Naive thymus-derived CD8-positive, alpha-beta T cell (primary cell): ENCODE data around the gene ATOH7. TPM values are rescaled to one million over a fixed set of nuclear protein-coding genes. Genes with fewer than 3 reads are reported as not detected.
"Not testable (repeated sequence)": the region's sequence is repeated elsewhere in the genome, so short reads cannot be mapped to it uniquely, and the experiment has no call there.

Experiments used
- ATAC-seq, 2 donors: fragments of 150-1000 bp; cut with Tn5 transposase in 1 of 2; sonication (Bioruptor Pico), chemical (Tn5 transposase) in 1 of 2; 1 replicate in 1 of 2; 2 replicates in 1 of 2; pipeline ENCODE4 v1.10.0; 2021; ENCODE audit warnings: mild to moderate bottlenecking in 2 of 2, moderate library complexity in 2 of 2
- POLR2A ChIA-PET: fragments of 350-600 bp; sonication (Branson Sonifier 250); formaldehyde crosslinking; loops from one replicate; lab custom pipeline; 2021; ENCODE audit warnings: antibody characterized with exemption; lab: Charles Lee
- DNase-seq, 10 donors: peaks; one replicate each; pipeline versions ENCODE4 v3.0.0 to v3.0.0-alpha.2; 2020 to 2022
- H3K27ac Mint-ChIP-seq, 10 donors: one replicate each; pipeline ENCODE4 v1.8.0; 2020 to 2022; ENCODE audit warnings: mild to moderate bottlenecking in 10 of 10, mixed read lengths in 10 of 10, moderate library complexity in 4 of 10, inconsistent platforms in 1 of 10
- H3K27me3 Mint-ChIP-seq, 5 donors: one replicate each; pipeline ENCODE4 v1.8.0; 2021 to 2022; ENCODE audit warnings: mixed read lengths in 5 of 5
- H3K36me3 Mint-ChIP-seq, 3 donors: one replicate each; pipeline ENCODE4 v1.8.0; 2020 to 2022; ENCODE audit warnings: mixed read lengths in 3 of 3, mild to moderate bottlenecking in 2 of 3, inconsistent platforms in 1 of 3
- H3K4me1 Mint-ChIP-seq, 4 donors: one replicate each; pipeline ENCODE4 v1.8.0; 2021 to 2022; ENCODE audit warnings: mixed read lengths in 4 of 4
- H3K4me3 Mint-ChIP-seq, 10 donors: one replicate each; pipeline ENCODE4 v1.8.0; 2020 to 2022; ENCODE audit warnings: mild to moderate bottlenecking in 10 of 10, mixed read lengths in 10 of 10, moderate library complexity in 6 of 10, inconsistent platforms in 1 of 10
- H3K9me3 Mint-ChIP-seq, 9 donors: one replicate each; pipeline ENCODE4 v1.8.0; 2020 to 2022; ENCODE audit warnings: mixed read lengths in 9 of 9, mild to moderate bottlenecking in 3 of 9, inconsistent platforms in 1 of 9, moderate library complexity in 1 of 9
- polyA plus RNA-seq, 3 donors: library from polyadenylated mRNA; unstranded; fragments of 300-500 nt; fragmentation: Illumina TruSeq; gene quantifications; one replicate each; pipeline ENCODE4 v1.2.3, GENCODE V29; 2021
- total RNA-seq, 8 experiments: library from RNA in 2 of 8; stranded (reverse) in 2 of 8; gene quantifications; one replicate each; pipeline ENCODE4 v1.2.3 and lab custom pipeline; 2021 to 2026

The ATOH7 gene
- total and polyA plus RNA-seq, 5 experiments from 2014 or later: not detected

- H3K4me1 Mint-ChIP-seq, ATAC-seq, POLR2A ChIA-PET, DNase-seq, H3K36me3 Mint-ChIP-seq, H3K27ac Mint-ChIP-seq, H3K9me3 Mint-ChIP-seq, H3K4me3 Mint-ChIP-seq: not testable (repeated sequence)
- H3K27me3 Mint-ChIP-seq: peaks cover 12 to 53% (median 42%) of the 10 kb centered on the region in 5 donors
Measured at GRCh38 chr10:68195776-68196175, 36.1 kb downstream of the ATOH7 start.

- no peak overlapping the region for H3K4me3 Mint-ChIP-seq
- ATAC-seq (no peak), DNase-seq (no peak)
Measured at GRCh38 chr10:68194290-68194689, 37.6 kb downstream of the ATOH7 start.

GRCh38 chr10:68192113-68192512, 39.8 kb downstream of the ATOH7 start:
- ATAC-seq: no peak
- H3K27me3 Mint-ChIP-seq: peaks cover 2 to 31% (median 25%) of the 10 kb centered on the region in 5 donors
- no peak overlapping the region for H3K27ac Mint-ChIP-seq
- H3K9me3 Mint-ChIP-seq: no peaks in the 10 kb centered on the region
- H3K4me1 Mint-ChIP-seq: no peaks in the 10 kb centered on the region
- no peaks in the 10 kb centered on the region for H3K36me3 Mint-ChIP-seq
- no peak overlapping the region for H3K4me3 Mint-ChIP-seq
- DNase-seq: no peak
- POLR2A ChIA-PET: no interaction called here

More at GRCh38 chr10:68194290-68194689, 37.6 kb downstream of the ATOH7 start:
- no peaks in the 10 kb centered on the region for H3K9me3 Mint-ChIP-seq
- H3K36me3 Mint-ChIP-seq: no peaks in the 10 kb centered on the region
- H3K27ac Mint-ChIP-seq: no peak overlapping the region
- H3K27me3 Mint-ChIP-seq: peaks cover 5 to 42% (median 31%) of the 10 kb centered on the region in 5 donors
- POLR2A ChIA-PET: no interaction called here
- H3K4me1 Mint-ChIP-seq: no peaks in the 10 kb centered on the region

GRCh38 chr10:68188835-68189234, 43.1 kb downstream of the ATOH7 start:
- POLR2A ChIA-PET: interaction anchor here (0.7 kb wide), 2 partner anchors 15 to 116 kb away, joined by 3 read pairs; no protein-coding TSS in a partner anchor
- H3K9me3 Mint-ChIP-seq: no peaks in the 10 kb centered on the region

GRCh38 chr10:68185085-68185484, 46.8 kb downstream of the ATOH7 start:
- POLR2A ChIA-PET: no interaction called here
- H3K27me3 Mint-ChIP-seq: peaks cover 7 to 29% (median 19%) of the 10 kb centered on the region in 5 donors
- ATAC-seq (no peak), DNase-seq (no peak)
- no peaks in the 10 kb centered on the region for H3K36me3 Mint-ChIP-seq
- H3K9me3 Mint-ChIP-seq: no peaks in the 10 kb centered on the region
- no peak overlapping the region for H3K27ac Mint-ChIP-seq
- no peak overlapping the region for H3K4me3 Mint-ChIP-seq
- H3K4me1 Mint-ChIP-seq: no peaks in the 10 kb centered on the region

More at GRCh38 chr10:68188835-68189234, 43.1 kb downstream of the ATOH7 start:
- peaks cover 7 to 39% (median 29%) of the 10 kb centered on the region in 5 donors for H3K27me3 Mint-ChIP-seq
- ATAC-seq (no peak), DNase-seq (no peak)
- no peaks in the 10 kb centered on the region for H3K36me3 Mint-ChIP-seq
- no peak overlapping the region for H3K4me3 Mint-ChIP-seq
- H3K27ac Mint-ChIP-seq: no peak overlapping the region
- no peaks in the 10 kb centered on the region for H3K4me1 Mint-ChIP-seq

GRCh38 chr10:68184546-68184945, 47.4 kb downstream of the ATOH7 start:
- H3K4me3 Mint-ChIP-seq: no peak overlapping the region
- DNase-seq (no peak), ATAC-seq (no peak)
- POLR2A ChIA-PET: no interaction called here
- H3K9me3 Mint-ChIP-seq: no peaks in the 10 kb centered on the region
- no peak overlapping the region for H3K27ac Mint-ChIP-seq
- no peaks in the 10 kb centered on the region for H3K4me1 Mint-ChIP-seq
- H3K36me3 Mint-ChIP-seq: no peaks in the 10 kb centered on the region
- H3K27me3 Mint-ChIP-seq: peaks cover 7 to 29% (median 19%) of the 10 kb centered on the region in 5 donors

Other genes with a start within 250 kb of the ATOH7 start
- gene HERC4, start 156.8 kb downstream of the ATOH7 start, total RNA-seq: 100 to 1,000 TPM in 1 of 2 experiments, 10 to 100 TPM in 1; 99.4 to 106 TPM
- 10 to 100 TPM; 18.1 to 24.0 (median 18.7) TPM for gene HERC4, start 156.8 kb downstream of the ATOH7 start, polyA plus RNA-seq
- not detected for gene MYPN, start 122.6 kb downstream of the ATOH7 start, total RNA-seq
- not detected for gene MYPN, start 122.6 kb downstream of the ATOH7 start, polyA plus RNA-seq
- 100 to 1,000 TPM; 184 to 186 TPM for gene HNRNPH3, start 100.0 kb upstream of the ATOH7 start, total RNA-seq
- 100 to 1,000 TPM; 116 to 166 (median 144) TPM for gene HNRNPH3, start 100.0 kb upstream of the ATOH7 start, polyA plus RNA-seq
- 1 to 10 TPM; 1.7 to 2.2 TPM for gene PBLD, start 100.8 kb upstream of the ATOH7 start, total RNA-seq
- 1 to 10 TPM in 2 of 3 donors, under 1 TPM in 1; 0.93 to 1.3 (median 1.2) TPM for gene PBLD, start 100.8 kb upstream of the ATOH7 start, polyA plus RNA-seq
- 10 to 100 TPM; 26.5 to 30.0 TPM for gene RUFY2, start 175.2 kb upstream of the ATOH7 start, total RNA-seq
- gene RUFY2, start 175.2 kb upstream of the ATOH7 start, polyA plus RNA-seq: 1 to 10 TPM; 5.0 to 6.8 (median 6.5) TPM
- gene DNA2, start 239.9 kb upstream of the ATOH7 start, total RNA-seq: 1 to 10 TPM; 7.4 to 9.8 TPM
- gene DNA2, start 239.9 kb upstream of the ATOH7 start, polyA plus RNA-seq: under 1 TPM; 0.51 to 0.74 (median 0.54) TPM